ENCODE data around the gene TMEM154.

TMEM154 gene

DNA sequence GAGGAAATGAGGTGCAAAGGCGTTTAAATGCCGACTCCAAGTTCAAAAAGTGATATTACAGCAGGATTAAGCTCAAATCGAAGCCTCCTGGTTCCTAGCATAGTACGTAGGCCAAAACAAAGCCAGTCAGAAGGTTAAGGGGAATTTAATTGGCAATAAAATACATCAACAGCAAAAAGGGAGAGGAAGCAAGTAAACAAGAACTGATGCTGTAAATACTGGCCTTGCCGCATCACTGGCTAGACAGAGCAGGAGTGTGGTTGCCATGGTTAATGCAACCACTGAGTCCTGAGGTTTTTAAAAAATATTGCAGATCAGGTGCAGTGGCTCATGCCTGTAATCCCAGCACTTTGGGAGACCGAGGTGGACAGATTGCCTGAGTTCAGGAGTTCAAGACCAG, 80.7 kb downstream of the TMEM154 start:
- TF ChIP-seq, protein P1, sequence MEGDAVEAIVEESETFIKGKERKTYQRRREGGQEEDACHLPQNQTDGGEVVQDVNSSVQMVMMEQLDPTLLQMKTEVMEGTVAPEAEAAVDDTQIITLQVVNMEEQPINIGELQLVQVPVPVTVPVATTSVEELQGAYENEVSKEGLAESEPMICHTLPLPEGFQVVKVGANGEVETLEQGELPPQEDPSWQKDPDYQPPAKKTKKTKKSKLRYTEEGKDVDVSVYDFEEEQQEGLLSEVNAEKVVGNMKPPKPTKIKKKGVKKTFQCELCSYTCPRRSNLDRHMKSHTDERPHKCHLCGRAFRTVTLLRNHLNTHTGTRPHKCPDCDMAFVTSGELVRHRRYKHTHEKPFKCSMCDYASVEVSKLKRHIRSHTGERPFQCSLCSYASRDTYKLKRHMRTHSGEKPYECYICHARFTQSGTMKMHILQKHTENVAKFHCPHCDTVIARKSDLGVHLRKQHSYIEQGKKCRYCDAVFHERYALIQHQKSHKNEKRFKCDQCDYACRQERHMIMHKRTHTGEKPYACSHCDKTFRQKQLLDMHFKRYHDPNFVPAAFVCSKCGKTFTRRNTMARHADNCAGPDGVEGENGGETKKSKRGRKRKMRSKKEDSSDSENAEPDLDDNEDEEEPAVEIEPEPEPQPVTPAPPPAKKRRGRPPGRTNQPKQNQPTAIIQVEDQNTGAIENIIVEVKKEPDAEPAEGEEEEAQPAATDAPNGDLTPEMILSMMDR (IDR thresholded peaks at IDR 0.05; ENCODE audit: control insufficient read depth, extremely low read depth, insufficient read depth): no peak
- DNase-seq (ENCODE audit: low read depth): peak; percentile 33
- no peak overlapping the region for H3K4me3 ChIP-seq (ENCODE audit: low read depth, low read length)

DNA sequence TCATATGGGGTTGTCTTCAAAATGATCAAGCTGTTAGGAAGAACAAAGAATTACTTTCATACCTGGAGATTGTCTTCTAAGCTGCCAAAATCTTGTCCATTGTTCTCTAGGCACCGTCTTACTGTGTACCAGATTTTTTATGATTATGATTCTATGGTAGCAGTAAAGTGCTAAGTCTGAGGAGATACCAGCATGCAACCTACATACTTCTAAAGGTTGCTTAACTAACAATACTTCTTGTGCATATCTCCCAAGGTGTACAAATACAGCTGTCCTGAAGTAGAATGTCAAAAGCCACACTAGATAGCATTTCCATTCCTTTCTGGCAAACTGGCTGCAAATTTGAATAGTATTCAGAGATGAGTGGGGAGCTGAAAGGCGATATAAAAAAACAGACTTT, 81.3 kb downstream of the TMEM154 start:
- DNase-seq (ENCODE audit: low read depth): no peak
- TF ChIP-seq, protein P1 (IDR thresholded peaks at IDR 0.05; ENCODE audit: control insufficient read depth, extremely low read depth, insufficient read depth): no peak
- no peak overlapping the region for H3K4me3 ChIP-seq (ENCODE audit: low read depth, low read length)

DNA sequence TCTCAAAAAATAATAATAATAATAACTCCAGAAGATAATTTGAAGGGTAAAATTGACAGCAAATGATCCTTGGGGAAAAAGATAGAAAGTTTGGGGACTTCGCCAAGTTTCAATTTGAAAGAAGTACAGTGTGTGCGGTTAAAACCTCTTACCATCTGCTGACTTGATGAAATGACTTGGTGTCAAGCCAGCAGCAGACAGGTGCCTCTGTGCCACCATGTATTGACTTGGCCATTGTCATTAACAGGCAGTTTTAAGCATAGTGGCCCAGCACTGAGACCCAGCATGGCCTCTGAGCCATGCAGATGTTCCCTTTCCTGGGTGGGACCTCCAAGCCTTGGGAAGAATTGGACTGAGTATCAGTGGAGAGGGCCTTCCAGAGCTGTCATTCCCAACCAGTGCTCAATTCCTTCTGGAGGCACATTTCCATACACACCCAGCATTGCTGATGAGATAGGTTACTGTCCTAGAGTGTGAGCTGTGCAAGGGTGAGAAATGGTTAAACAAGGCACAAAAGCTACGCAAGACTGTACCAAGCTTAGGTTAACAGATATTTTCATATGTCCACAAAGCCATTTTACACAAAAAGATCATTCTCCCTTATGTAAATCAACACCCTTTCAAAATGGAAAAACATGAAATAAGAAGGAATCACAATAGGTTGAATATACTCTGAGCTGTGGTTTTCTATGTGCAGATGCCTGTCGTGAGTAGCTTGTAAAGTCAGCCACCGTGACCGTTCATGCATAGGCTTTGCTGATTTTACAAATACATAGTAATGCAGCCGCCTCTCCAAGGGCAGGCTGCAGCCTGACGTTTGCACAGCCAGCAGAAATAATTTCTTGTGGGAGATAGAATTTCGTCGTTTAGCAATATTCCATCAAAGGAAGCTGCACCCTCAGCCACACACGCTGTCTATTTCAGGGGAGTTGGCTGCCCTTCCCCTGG, 84.5 kb downstream of the TMEM154 start:
- TF ChIP-seq, protein P1 (IDR thresholded peaks at IDR 0.05; ENCODE audit: control insufficient read depth, extremely low read depth, insufficient read depth): no peak
- no peak overlapping the region for H3K4me3 ChIP-seq (ENCODE audit: low read depth, low read length)
- no peak for DNase-seq (ENCODE audit: low read depth)

DNA sequence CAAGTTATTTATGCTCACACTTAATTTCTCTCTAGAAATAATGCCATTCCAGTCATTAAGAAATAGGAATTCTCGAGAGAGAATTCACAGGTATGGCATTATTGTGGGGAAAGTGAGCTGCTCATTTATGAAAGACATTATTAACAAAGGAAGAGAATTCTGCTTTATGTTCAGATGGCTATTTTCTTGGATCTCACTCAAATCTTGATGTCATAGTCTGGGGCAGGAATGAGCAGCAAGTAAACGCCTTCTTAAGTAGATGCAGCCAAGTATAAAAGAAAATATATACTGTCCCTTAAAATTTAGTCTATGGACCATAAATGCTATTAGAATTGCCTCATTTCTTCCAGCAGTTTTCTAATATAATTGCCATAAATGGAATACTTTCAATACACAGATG, 85.7 kb downstream of the TMEM154 start:
- TF ChIP-seq, protein P1 (IDR thresholded peaks at IDR 0.05; ENCODE audit: control insufficient read depth, extremely low read depth, insufficient read depth): no peak
- DNase-seq (ENCODE audit: low read depth): no peak
- H3K4me3 ChIP-seq (ENCODE audit: low read depth, low read length): no peak overlapping the region

DNA sequence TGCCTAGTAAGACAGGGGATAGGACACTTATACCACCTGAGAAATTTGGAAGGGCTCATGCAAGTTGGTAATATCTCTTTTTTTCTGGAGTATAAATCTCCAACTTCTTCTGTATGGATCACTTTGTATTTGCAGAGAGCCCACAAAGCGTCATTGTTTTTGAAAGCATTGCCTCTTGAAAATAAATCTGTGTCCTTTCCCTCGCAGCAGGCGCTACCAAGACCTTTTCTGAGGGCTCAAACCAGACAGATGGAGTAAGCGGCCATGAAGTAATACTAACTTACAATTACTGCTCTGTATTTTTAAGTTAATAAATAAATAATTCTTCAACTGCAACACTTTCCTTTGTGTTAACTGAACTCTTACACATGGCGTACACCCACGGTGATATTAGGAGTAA, 87.9 kb downstream of the TMEM154 start:
- no peak for DNase-seq (ENCODE audit: low read depth)
- TF ChIP-seq, protein P1 (IDR thresholded peaks at IDR 0.05; ENCODE audit: control insufficient read depth, extremely low read depth, insufficient read depth): no peak
- H3K4me3 ChIP-seq (ENCODE audit: low read depth, low read length): no peak overlapping the region

DNA sequence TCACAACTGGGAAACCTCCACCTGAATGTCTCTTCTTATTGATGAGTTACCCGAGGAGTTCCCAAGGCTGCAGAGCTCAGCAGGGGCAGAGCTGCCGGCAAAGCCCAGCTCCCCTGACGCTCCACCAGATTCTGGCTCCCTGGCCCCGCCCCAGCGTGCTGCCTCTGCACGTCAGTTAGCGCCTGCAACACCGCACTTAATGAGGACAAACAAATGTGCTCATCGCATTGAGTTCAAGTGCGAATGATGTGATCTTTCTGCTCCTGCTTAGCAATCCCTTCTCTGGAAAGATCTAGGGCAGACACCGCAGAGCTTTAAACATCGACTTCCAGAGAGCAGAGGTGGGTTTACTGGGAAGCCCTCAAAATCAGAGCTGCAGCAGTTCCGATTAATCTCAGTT, 88.4 kb downstream of the TMEM154 start:
- no peak for DNase-seq (ENCODE audit: low read depth)
- no peak overlapping the region for H3K4me3 ChIP-seq (ENCODE audit: low read depth, low read length)
- TF ChIP-seq, protein P1 (IDR thresholded peaks at IDR 0.05; ENCODE audit: control insufficient read depth, extremely low read depth, insufficient read depth): no peak

Measured in LNCaP clone FGC (cell line).